Stimulated activated CD8-positive, alpha-beta memory T cell treated with anti-CD3 and anti-CD28 coated beads, Interleukin-4, amount 100 ng/mL, for 48 hours (primary cell): ENCODE data around the gene TMEM106C.
A peak's percentile ranks its signal among the peaks of the same experiment; 100 is the strongest.

ENCODE experiments used
- DNase-seq: peaks from one replicate; pipeline ENCODE4 v3.0.0-alpha.2; 2020

TMEM106C gene

GRCh38 chr12:47963340-47964040 is at the start of gene TMEM106C:
TMEM106C (plus strand) TSS chr12:47963596; CDS start chr12:47964237, 641 bp downstream.
- peak; percentile 94 for DNase-seq

GRCh38 chr12:47920913-47921312 is 42.5 kb upstream of the TMEM106C start:
- peak; percentile 11 for DNase-seq

GRCh38 chr12:47921907-47922306 is 41.5 kb upstream of the TMEM106C start:
- no peak for DNase-seq

GRCh38 chr12:47927346-47927745 is 36.0 kb upstream of the TMEM106C start:
- DNase-seq = no peak

GRCh38 chr12:47930634-47931033 is 32.8 kb upstream of the TMEM106C start:
- DNase-seq = peak; percentile 17

GRCh38 chr12:47931187-47931586 is 32.2 kb upstream of the TMEM106C start:
- no peak for DNase-seq

GRCh38 chr12:47935184-47935583 is 28.2 kb upstream of the TMEM106C start:
- DNase-seq = peak; percentile 10

- peak; percentile 11 for DNase-seq
Observed at GRCh38 chr12:47938093-47938492, 25.3 kb upstream of the TMEM106C start.

- peak; percentile 15 for DNase-seq
Observed at GRCh38 chr12:47938594-47938993, 24.8 kb upstream of the TMEM106C start.

GRCh38 chr12:47939009-47939601 is 24.3 kb upstream of the TMEM106C start:
- DNase-seq = peak; percentile 16

GRCh38 chr12:47940773-47941474 is 22.5 kb upstream of the TMEM106C start:
- DNase-seq = peak; percentile 28

GRCh38 chr12:47941475-47941780 is 22.0 kb upstream of the TMEM106C start:
- no peak for DNase-seq

GRCh38 chr12:47941871-47942613 is 21.4 kb upstream of the TMEM106C start:
- DNase-seq = peak; percentile 76

- DNase-seq = no peak
Observed at GRCh38 chr12:47942614-47943225, 20.7 kb upstream of the TMEM106C start.

- no peak for DNase-seq
Observed at GRCh38 chr12:47943623-47944340, 19.6 kb upstream of the TMEM106C start.

GRCh38 chr12:47944685-47945340 is 18.6 kb upstream of the TMEM106C start:
- DNase-seq = no peak

- no peak for DNase-seq
Observed at GRCh38 chr12:47945341-47945728, 18.1 kb upstream of the TMEM106C start.

GRCh38 chr12:47946413-47947323 is 16.7 kb upstream of the TMEM106C start:
- no peak for DNase-seq

- no peak for DNase-seq
Observed at GRCh38 chr12:47947341-47947740, 16.1 kb upstream of the TMEM106C start.
